Measurements from ENCODE around the gene NFKB2. TPM values are rescaled to one million over a fixed set of nuclear protein-coding genes. Genes with fewer than 3 reads are reported as not detected.

Gene NFKB2
- total RNA-seq, 2 donors from 2014 or later: 364 to 390 TPM

- Mint-ChIP-seq H3K27ac (peak overlapping the region; percentile 89), H3K4me1 (peaks cover 26% of the 10 kb centered on the region), H3K4me3 (no peak overlapping the region), H3K36me3 (ENCODE audit: low read depth) (peaks cover 4% of the 10 kb centered on the region), H3K27me3 (no peaks in the 10 kb centered on the region)
- no peaks in the 10 kb centered on the region for H3K9me3 ChIP-seq (ENCODE audit: control insufficient read depth, low read length, poor library complexity, severe bottlenecking)
- DNase-seq: no peak
- ATAC-seq: no peak
Observed at GRCh38 chr10:102426803-102427287, 31.3 kb downstream of the NFKB2 start.

DNA sequence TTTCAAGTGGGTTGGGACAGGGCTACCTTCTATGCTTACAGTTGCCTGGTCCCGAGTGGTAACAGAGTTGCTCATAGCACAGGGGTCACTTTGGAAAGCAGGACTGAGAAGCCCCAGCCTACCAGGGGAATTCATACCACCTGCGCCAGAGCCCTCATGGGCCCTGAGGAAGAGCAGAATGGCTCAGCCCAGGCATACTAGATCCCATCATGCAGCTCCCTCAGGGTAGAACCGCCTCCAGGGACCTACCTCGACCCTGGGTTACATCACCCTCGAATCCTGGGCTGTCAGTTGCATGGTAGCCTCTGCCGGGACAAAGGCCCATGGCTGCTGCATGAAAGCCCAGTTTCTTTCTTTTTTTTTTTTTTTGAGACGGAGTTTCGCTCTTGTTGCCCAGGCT lies 34.0 kb downstream of the NFKB2 start:
- Mint-ChIP-seq H3K27ac (no peak overlapping the region), H3K4me1 (peaks cover 36% of the 10 kb centered on the region), H3K27me3 (no peaks in the 10 kb centered on the region), H3K4me3 (no peak overlapping the region), H3K36me3 (ENCODE audit: low read depth) (peaks cover 4% of the 10 kb centered on the region)
- DNase-seq (no peak), ATAC-seq (no peak)
- H3K9me3 ChIP-seq (ENCODE audit: control insufficient read depth, low read length, poor library complexity, severe bottlenecking): no peaks in the 10 kb centered on the region

- peaks cover 43% of the 10 kb centered on the region for H3K4me1 Mint-ChIP-seq
- peak overlapping the region; percentile 96 for H3K27ac Mint-ChIP-seq
- no peak for ATAC-seq
- no peaks in the 10 kb centered on the region for H3K27me3 Mint-ChIP-seq
- H3K36me3 Mint-ChIP-seq (ENCODE audit: low read depth): peaks cover 4% of the 10 kb centered on the region
- H3K4me3 Mint-ChIP-seq: peak overlapping the region; percentile 94
- no peak for DNase-seq
- no peaks in the 10 kb centered on the region for H3K9me3 ChIP-seq (ENCODE audit: control insufficient read depth, low read length, poor library complexity, severe bottlenecking)
Observed at GRCh38 chr10:102431452-102432124, 36.1 kb downstream of the NFKB2 start.

DNA sequence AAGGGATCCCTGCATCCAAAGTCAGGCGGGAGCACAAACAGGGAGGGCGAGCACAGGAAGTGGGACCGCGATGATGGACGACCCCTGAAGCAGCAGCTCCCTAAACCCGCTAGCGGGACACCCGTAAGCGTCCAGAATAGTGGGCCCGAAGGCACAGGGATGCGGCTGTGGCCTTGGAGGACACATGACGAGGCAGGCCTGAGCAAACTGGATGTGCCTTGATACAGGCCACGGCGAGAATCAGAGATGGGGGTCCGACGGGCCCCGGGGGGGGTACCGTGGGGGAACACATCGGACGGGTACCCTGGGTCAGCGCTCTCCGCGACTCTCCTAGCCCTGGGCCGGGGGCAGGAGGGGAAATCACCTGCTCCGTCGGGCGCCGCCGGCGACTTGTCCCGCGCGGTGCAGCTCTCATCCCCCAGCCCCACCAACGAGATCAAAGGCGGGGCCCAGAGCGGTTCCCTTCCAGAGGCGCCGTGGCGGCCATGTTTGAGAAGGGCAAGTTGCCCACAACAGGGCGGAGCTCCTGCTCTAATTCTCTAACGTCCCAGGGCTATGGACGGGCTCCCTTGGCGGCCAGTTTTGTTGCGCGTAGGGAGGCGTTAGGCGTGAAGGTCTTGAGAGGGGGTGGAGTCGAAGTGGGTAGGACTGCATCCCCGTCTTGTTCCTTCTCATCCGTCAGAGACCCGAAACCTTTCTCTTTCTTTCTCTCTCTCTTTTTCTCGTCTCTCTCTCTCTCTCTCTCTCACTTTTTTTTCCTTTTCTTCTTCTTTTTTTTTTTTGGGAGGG lies 36.9 kb downstream of the NFKB2 start, which contains the start of gene CUEDC2:
TSS of gene CUEDC2 (minus strand) at position 413 of the 789 bp plus-strand sequence. CDS start 7,386 bp downstream, outside the sequence.
- Mint-ChIP-seq H3K4me3 (peak within 1 kb of the TSS; percentile 94), H3K4me1 (peaks cover 45% of the 10 kb centered on the region), H3K27me3 (no peaks in the 10 kb centered on the region), H3K27ac (peak within 1 kb of the TSS; percentile 96), H3K36me3 (ENCODE audit: low read depth) (peaks cover 3% of the 10 kb centered on the region)
- ATAC-seq (peak; percentile 97), DNase-seq (peak; percentile 86 to 94 (median 92))
- H3K9me3 ChIP-seq (ENCODE audit: control insufficient read depth, low read length, poor library complexity, severe bottlenecking): no peaks in the 10 kb centered on the region

GRCh38 chr10:102433619-102434046 lies 38.1 kb downstream of the NFKB2 start:
- DNase-seq (no peak), ATAC-seq (no peak)
- Mint-ChIP-seq H3K27me3 (no peaks in the 10 kb centered on the region), H3K4me1 (peaks cover 49% of the 10 kb centered on the region), H3K36me3 (ENCODE audit: low read depth) (no peaks in the 10 kb centered on the region), H3K4me3 (peak overlapping the region; percentile 94), H3K27ac (peak overlapping the region; percentile 96)
- H3K9me3 ChIP-seq (ENCODE audit: control insufficient read depth, low read length, poor library complexity, severe bottlenecking): no peaks in the 10 kb centered on the region

- peak overlapping the region; percentile 91 for H3K27ac Mint-ChIP-seq
Observed at GRCh38 chr10:102434394-102435132, 39.1 kb downstream of the NFKB2 start.

DNA sequence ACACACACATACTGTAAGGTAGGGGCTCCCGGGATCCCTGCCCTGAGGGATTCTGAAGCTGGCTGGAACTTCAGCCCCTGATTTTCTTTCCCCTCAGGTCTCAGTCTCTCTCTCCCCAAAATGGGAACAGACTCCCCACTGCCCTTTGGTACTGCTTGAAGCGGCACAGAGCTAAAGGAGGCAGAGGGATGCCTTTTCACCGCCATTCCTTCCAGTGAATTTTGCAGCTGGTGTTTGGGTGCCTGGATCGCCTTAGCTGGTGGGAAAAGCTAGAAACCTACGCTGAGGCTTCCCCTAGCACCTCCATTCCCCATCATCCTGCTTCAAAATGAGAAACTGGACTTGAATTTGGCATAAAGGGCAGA lies 39.6 kb downstream of the NFKB2 start:
- Mint-ChIP-seq H3K4me3 (peak overlapping the region; percentile 95), H3K27me3 (no peaks in the 10 kb centered on the region), H3K4me1 (peaks cover 49% of the 10 kb centered on the region), H3K36me3 (ENCODE audit: low read depth) (no peaks in the 10 kb centered on the region), H3K27ac (peak overlapping the region; percentile 91)
- ATAC-seq (no peak), DNase-seq (no peak)
- H3K9me3 ChIP-seq (ENCODE audit: control insufficient read depth, low read length, poor library complexity, severe bottlenecking): no peaks in the 10 kb centered on the region

More at GRCh38 chr10:102434394-102435132, 39.1 kb downstream of the NFKB2 start:
- Mint-ChIP-seq H3K4me3 (peak overlapping the region; percentile 95), H3K36me3 (ENCODE audit: low read depth) (no peaks in the 10 kb centered on the region), H3K27me3 (no peaks in the 10 kb centered on the region), H3K4me1 (peaks cover 49% of the 10 kb centered on the region)
- DNase-seq (no peak), ATAC-seq (no peak)
- H3K9me3 ChIP-seq (ENCODE audit: control insufficient read depth, low read length, poor library complexity, severe bottlenecking): no peaks in the 10 kb centered on the region

DNA sequence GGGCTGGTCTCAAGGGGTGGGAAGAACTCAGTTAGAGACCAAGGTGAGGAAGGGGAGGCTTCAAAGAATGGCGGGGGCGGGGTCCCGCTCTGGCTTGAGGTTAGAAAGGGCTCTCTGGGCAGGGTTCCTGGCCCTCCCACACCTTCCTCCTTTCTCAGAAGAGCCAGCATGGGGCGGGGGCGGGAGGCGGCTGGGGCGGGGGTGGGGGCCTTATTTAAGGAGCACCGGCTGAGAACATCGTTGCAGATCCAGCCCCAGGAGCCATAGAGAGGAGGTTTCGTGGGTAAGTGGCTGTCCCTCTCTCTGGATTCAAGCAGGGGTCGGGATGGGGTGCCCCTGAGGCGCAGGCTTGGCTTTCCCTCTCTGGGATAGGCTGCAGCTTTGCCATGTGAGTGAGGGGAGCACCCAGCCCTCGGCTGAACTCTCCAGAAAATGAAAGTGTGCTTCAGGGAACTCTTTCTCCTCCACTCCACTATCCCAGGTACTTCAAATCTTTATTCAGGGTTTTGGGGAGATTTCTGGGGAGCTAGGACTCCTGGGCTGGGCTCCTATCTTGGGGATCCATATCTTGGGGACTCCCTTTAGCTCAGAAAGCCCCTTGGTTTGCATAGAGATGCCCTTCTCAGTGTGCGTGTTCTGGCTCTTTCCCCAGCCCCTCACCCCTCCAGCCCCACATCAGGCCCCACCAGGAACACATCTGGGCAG lies 40.2 kb downstream of the NFKB2 start:
- no peaks in the 10 kb centered on the region for H3K36me3 Mint-ChIP-seq (ENCODE audit: low read depth)
- peak overlapping the region; percentile 95 for H3K4me3 Mint-ChIP-seq
- no peaks in the 10 kb centered on the region for H3K9me3 ChIP-seq (ENCODE audit: control insufficient read depth, low read length, poor library complexity, severe bottlenecking)
- peak overlapping the region; percentile 91 for H3K27ac Mint-ChIP-seq
- H3K4me1 Mint-ChIP-seq: peaks cover 49% of the 10 kb centered on the region
- no peaks in the 10 kb centered on the region for H3K27me3 Mint-ChIP-seq
- DNase-seq (no peak), ATAC-seq (no peak)

DNA sequence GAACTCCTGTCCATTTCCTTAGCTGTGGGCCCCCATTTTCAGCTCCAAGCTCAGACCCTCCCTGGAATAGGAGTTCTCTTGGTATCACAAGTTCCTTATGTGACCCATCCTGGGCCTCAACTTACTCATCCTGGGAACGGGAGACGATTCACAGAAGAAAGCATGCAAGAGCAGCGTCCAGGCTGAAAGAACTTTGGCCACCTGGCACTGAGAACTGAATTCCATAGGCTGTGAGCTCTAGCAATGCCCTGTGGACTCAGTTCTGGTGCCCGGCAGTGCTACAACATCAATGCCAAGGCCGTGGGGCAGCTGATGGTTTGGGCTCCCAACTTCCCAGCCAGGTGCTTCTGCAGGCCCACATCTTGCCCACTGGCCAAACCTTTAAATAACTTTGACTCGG lies 40.8 kb downstream of the NFKB2 start:
- peak overlapping the region; percentile 91 for H3K27ac Mint-ChIP-seq
- no peaks in the 10 kb centered on the region for H3K9me3 ChIP-seq (ENCODE audit: control insufficient read depth, low read length, poor library complexity, severe bottlenecking)
- no peaks in the 10 kb centered on the region for H3K27me3 Mint-ChIP-seq
- no peaks in the 10 kb centered on the region for H3K36me3 Mint-ChIP-seq (ENCODE audit: low read depth)
- ATAC-seq (no peak), DNase-seq (no peak)
- H3K4me3 Mint-ChIP-seq: peak overlapping the region; percentile 95
- H3K4me1 Mint-ChIP-seq: peaks cover 49% of the 10 kb centered on the region

- ATAC-seq (no peak), DNase-seq (no peak)
- H3K36me3 Mint-ChIP-seq (ENCODE audit: low read depth): no peaks in the 10 kb centered on the region
- peaks cover 39% of the 10 kb centered on the region for H3K4me1 Mint-ChIP-seq
- H3K9me3 ChIP-seq (ENCODE audit: control insufficient read depth, low read length, poor library complexity, severe bottlenecking): no peaks in the 10 kb centered on the region
- no peaks in the 10 kb centered on the region for H3K27me3 Mint-ChIP-seq
- peak overlapping the region; percentile 91 for H3K27ac Mint-ChIP-seq
- peak overlapping the region; percentile 63 for H3K4me3 Mint-ChIP-seq
Observed at GRCh38 chr10:102437515-102437914, 42.0 kb downstream of the NFKB2 start.

- Mint-ChIP-seq H3K36me3 (ENCODE audit: low read depth) (no peaks in the 10 kb centered on the region), H3K27me3 (no peaks in the 10 kb centered on the region), H3K4me3 (no peak overlapping the region), H3K27ac (no peak overlapping the region), H3K4me1 (peaks cover 35% of the 10 kb centered on the region)
- ATAC-seq (no peak), DNase-seq (no peak)
- no peaks in the 10 kb centered on the region for H3K9me3 ChIP-seq (ENCODE audit: control insufficient read depth, low read length, poor library complexity, severe bottlenecking)
Observed at GRCh38 chr10:102438374-102438773, 42.9 kb downstream of the NFKB2 start.

GRCh38 chr10:102444851-102445250 lies 49.3 kb downstream of the NFKB2 start:
- no peak for DNase-seq
- Mint-ChIP-seq H3K27me3 (no peaks in the 10 kb centered on the region), H3K27ac (no peak overlapping the region), H3K36me3 (ENCODE audit: low read depth) (no peaks in the 10 kb centered on the region), H3K4me3 (no peak overlapping the region), H3K4me1 (peaks cover 5% of the 10 kb centered on the region)
- ATAC-seq: no peak
- H3K9me3 ChIP-seq (ENCODE audit: control insufficient read depth, low read length, poor library complexity, severe bottlenecking): no peaks in the 10 kb centered on the region
